PFSK-1 (cell line): ENCODE data around the gene PDE8A.

Source experiments
- POLR2AphosphoS5 ChIP-seq: IDR thresholded peaks from 2 replicates; pipeline ENCODE4 v1.6.1; 2012; ENCODE audit warnings: low read depth, mild to moderate bottlenecking, control low read depth, low read length, moderate library complexity
- TAF1 ChIP-seq: IDR thresholded peaks from 2 replicates; pipeline ENCODE4 v1.6.1; 2012; ENCODE audit warnings: low read length, control low read depth, borderline replicate concordance; ENCODE audit not compliant: insufficient read depth

DNA sequence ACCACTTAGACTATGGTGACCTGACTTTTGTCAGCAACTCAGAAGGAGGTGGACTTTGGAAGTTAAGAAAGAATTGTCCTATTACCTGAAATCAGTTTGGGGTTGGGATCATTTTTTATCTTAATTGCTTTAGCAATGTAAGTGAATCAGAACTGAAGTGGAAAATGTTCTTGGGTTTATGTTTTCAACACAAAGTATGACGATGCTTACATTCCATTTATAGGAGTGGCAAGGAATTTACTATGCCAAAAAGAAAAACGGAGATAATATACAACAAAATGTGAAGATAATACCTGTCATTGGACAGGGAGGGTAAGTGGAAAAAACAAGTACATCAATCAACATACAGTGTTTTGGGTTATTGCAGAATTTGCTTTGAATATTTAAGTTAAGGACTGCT is 116.1 kb downstream of the PDE8A start:
- TF ChIP-seq POLR2AphosphoS5 (no peak), TAF1 (no peak)
